Transverse colon (tissue), 4 donors: ENCODE measurements around the gene GPR152. TPM values are rescaled to one million over a fixed set of nuclear protein-coding genes. Genes with fewer than 3 reads are reported as not detected.
"Not testable (repeated sequence)": the region's sequence is repeated elsewhere in the genome, so short reads cannot be mapped to it uniquely, and the experiment has no call there.

Experiments
- DNase-seq: peaks from one replicate; pipeline ENCODE4 v3.0.0-alpha.2; 2019
- H3K27ac ChIP-seq, 4 donors: fragments of 200-600 bp; sonication (generic); 2 replicates each; pipeline ENCODE4 v1.5.1; 2016 to 2018; ENCODE audit warnings: inconsistent platforms in 4 of 4
- H3K27me3 ChIP-seq: fragments of 200-600 bp; sonication (generic); 2 replicates; pipeline ENCODE4 v1.5.1; 2017; ENCODE audit warnings: inconsistent platforms
- H3K36me3 ChIP-seq, 4 donors: fragments of 200-600 bp; sonication (generic); 2 replicates each; pipeline ENCODE4 v1.5.1; 2017 to 2019; ENCODE audit warnings: inconsistent platforms in 4 of 4
- H3K4me1 ChIP-seq, 4 donors: fragments of 200-600 bp; sonication (generic); 2 replicates each; pipeline ENCODE4 v1.5.1; 2017 to 2020; ENCODE audit warnings: inconsistent platforms in 4 of 4
- H3K4me3 ChIP-seq, 4 donors: fragments of 200-600 bp; sonication (generic); 1 replicate in 1 of 4; 2 replicates in 3 of 4; pipeline versions ENCODE4 v1.5.1 to v1.6.1; 2017 to 2019; ENCODE audit warnings: inconsistent platforms in 4 of 4
- H3K9me3 ChIP-seq, 2 donors: fragments of 200-600 bp; sonication (generic); 2 replicates each; pipeline ENCODE4 v1.5.1; 2017 to 2019; ENCODE audit warnings: inconsistent platforms in 2 of 2
- CTCF ChIP-seq, 5 experiments: fragments of 200-600 bp in 3 of 5; fragments of 450-650 bp in 2 of 5; sonication (generic) in 3 of 5; IDR thresholded peaks; 1 replicate in 2 of 5; 2 replicates in 3 of 5; pipeline ENCODE4 v1.5.1; 2016 to 2017; ENCODE audit warnings: antibody characterized with exemption in 5 of 5, inconsistent platforms in 3 of 5, mild to moderate bottlenecking in 2 of 5, moderate library complexity in 1 of 5
- EP300 ChIP-seq: sonication (generic); formaldehyde crosslinking; IDR thresholded peaks from one replicate; pipeline ENCODE4 v1.6.1; 2017; ENCODE audit warnings: antibody characterized with exemption, low read depth
- POLR2A ChIP-seq: fragments of 450-650 bp; IDR thresholded peaks from one replicate; pipeline ENCODE4 v1.6.1; 2016; ENCODE audit warnings: antibody characterized with exemption, mild to moderate bottlenecking, moderate library complexity
- POLR2AphosphoS5 ChIP-seq, 3 donors: sonication (generic); formaldehyde crosslinking; IDR thresholded peaks; one replicate each; pipeline ENCODE4 v1.6.1; 2016; ENCODE audit warnings: antibody characterized with exemption in 3 of 3
- WGBS, 2 donors: methylation state at CpG; one replicate each; pipeline ENCODE4 v1.1.5; 2018; ENCODE audit warnings: low coverage in 1 of 2; 5-methylcytosine and 5-hydroxymethylcytosine counted together
- in situ Hi-C, 4 donors: fragments of 200-750 bp; cut with MboI; loops; one replicate each; pipeline versions ENCODE4 v1.15.0 to v1.15.1; 2017; ENCODE audit warnings: low sequenced_read_pairs in 3 of 4, low pct_ligation_motif_present in 1 of 4, low pct_unique_long_range_greater_than_20kb in 1 of 4
- intact Hi-C: fragments of 100-400 bp; cut with DNase I; formaldehyde crosslinking; loops from one replicate; pipeline ENCODE4 v1.15.1; 2023; ENCODE audit warnings: low total_unique reads
- total RNA-seq, 4 donors: library from RNA; depleted of rRNA; stranded (reverse); fragments of >200 nt; gene quantifications; one replicate each; pipeline ENCODE4 v1.1.0, GENCODE V29; 2016

The GPR152 gene
- total RNA-seq, 4 donors from 2014 or later = not detected

DNA sequence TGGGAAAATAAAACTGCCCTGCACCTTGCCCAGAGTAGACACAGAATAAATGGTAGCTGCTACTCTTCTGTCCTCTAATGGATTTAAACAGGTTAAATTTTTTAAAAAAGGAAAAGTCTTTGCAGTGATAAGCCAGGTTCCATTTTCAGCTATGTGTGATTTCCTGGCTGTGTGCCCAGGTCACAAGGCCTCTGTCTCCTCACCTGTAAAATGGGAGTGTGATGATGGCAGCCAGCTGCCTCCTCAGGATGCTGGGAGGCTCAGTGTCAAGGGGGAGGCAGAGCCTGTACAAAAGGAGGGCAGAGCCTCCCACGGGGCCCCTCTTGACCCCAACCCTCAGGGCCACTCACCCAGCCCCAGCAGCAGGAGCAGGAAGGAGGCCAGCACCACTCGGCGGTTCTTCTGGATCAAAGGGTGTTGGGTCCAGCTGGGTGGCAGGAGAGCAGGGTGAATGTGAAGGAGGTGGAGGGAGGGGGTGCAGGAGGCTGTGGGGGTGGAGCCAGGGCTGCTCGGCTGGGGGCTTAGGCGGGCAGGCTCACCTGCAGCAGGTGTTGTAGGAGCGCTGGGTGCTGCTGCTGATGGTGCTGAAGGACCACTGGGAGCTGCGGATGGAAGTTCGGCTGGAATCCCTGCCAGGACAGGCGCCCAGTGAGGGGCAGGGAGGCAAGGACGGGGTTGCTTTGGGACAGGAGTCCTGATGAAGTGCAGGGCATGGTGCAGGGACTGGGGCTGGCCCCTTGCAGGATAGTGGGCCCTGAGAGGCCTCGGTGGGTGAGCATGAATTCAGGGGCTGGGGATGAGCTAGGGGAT, 14.6 kb upstream of the GPR152 start:
- no peaks in the 10 kb centered on the region for H3K27me3 ChIP-seq
- H3K4me1 ChIP-seq = peaks cover 22 to 41% (median 35%) of the 10 kb centered on the region in 4 donors
- no peak for DNase-seq
- H3K9me3 ChIP-seq = no peaks in the 10 kb centered on the region
- H3K27ac ChIP-seq = peak overlapping the region; percentile 86 to 90 (median 90)
- intact Hi-C loops = no loop called here
- WGBS, 2 donors = 69 to 100% methylated on average over 1 to 11 of the region's 11 CpGs
- in situ Hi-C loops = no loop called here
- no peaks in the 10 kb centered on the region for H3K36me3 ChIP-seq
- H3K4me3 ChIP-seq = no peak overlapping the region
- TF ChIP-seq POLR2AphosphoS5 (IDR thresholded peaks at IDR 0.05) (no peak), POLR2A (no peak), EP300 (no peak)

- Histone ChIP-seq H3K27ac (peak overlapping the region in 1 of 4 donors; percentile 96), H3K4me3 (no peak overlapping the region), H3K27me3 (no peaks in the 10 kb centered on the region), H3K9me3 (no peaks in the 10 kb centered on the region), H3K4me1 (peaks cover 22 to 41% (median 35%) of the 10 kb centered on the region in 4 donors), H3K36me3 (no peaks in the 10 kb centered on the region)
- in situ Hi-C loops = no loop called here
- DNase-seq = no peak
- 83% methylated on average over 5 of the region's 5 CpGs; no CpG with 5 or more reads in 1 of the 2 donors for WGBS, 2 donors
- intact Hi-C loops = no loop called here
- TF ChIP-seq POLR2AphosphoS5 (IDR thresholded peaks at IDR 0.05) (no peak), CTCF (IDR thresholded peaks at IDR 0.05) (no peak), POLR2A (no peak), EP300 (no peak)
Observed at GRCh38 chr11:67466367-67466766, 13.8 kb upstream of the GPR152 start.

- H3K36me3 ChIP-seq, H3K27me3 ChIP-seq, in situ Hi-C loops, H3K9me3 ChIP-seq, intact Hi-C loops, DNase-seq: not testable (repeated sequence)
- WGBS, 2 donors = 60% methylated on average over 2 of the region's 2 CpGs; no CpG with 5 or more reads in 1 of the 2 donors
- Histone ChIP-seq H3K4me1 (peaks cover 22 to 41% (median 35%) of the 10 kb centered on the region in 4 donors), H3K27ac (peak overlapping the region; percentile 92 to 96 (median 94)), H3K4me3 (peak overlapping the region in 2 of 4 donors; percentile 54 to 58)
Observed at GRCh38 chr11:67465530-67465929, 13.0 kb upstream of the GPR152 start.

GRCh38 chr11:67465189-67465510, 12.6 kb upstream of the GPR152 start:
- Histone ChIP-seq H3K36me3 (no peaks in the 10 kb centered on the region), H3K27ac (peak overlapping the region; percentile 92 to 96 (median 94)), H3K9me3 (no peaks in the 10 kb centered on the region), H3K4me3 (peak overlapping the region; percentile 35 to 58 (median 53)), H3K4me1 (peaks cover 22 to 41% (median 35%) of the 10 kb centered on the region in 4 donors), H3K27me3 (no peaks in the 10 kb centered on the region)
- no peak for DNase-seq
- intact Hi-C loops (no loop called here), in situ Hi-C loops (no loop called here)
- TF ChIP-seq EP300 (no peak), POLR2A (no peak), POLR2AphosphoS5 (IDR thresholded peaks at IDR 0.05) (no peak), CTCF (IDR thresholded peaks at IDR 0.05) (no peak)
- 38% methylated on average over 3 of the region's 3 CpGs; no CpG with 5 or more reads in 1 of the 2 donors for WGBS, 2 donors

DNA sequence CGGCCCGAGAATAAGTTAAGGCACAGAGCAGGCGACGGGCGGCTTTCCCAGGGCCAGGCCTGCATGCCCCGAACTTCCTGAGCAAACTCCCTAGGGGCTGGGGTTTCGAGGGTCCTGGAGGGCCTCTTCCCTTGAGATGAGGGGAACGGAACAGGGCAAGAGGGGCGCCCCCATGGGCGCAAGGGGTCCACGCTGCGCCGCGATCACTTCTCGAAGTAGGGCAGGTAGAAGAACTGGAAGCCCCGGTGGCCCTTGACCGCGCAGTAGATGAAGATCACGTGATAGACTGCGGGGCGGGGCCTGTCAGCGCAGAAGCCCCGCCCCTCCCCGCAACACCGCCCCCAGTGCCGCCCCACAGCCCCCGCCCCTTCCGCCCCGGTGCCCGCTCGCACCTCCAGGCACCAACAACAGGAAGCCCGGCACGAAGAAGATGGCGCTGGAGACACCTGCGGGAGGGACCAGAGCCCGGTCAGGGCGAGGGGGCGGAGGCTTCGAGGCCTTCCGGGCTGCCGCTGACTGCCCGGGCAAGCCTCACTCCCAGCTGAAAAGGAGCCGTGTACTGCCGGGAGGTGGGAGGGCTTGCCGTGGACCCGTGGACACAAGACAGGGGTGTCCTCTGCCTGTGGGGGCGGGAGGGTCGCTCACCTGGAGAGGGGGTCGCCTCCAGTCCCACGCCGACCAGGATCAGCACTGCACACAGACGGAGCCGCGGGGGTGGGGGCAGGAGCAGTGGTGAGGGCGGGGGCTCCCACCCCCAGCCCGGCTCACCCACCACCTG, 12.1 kb upstream of the GPR152 start:
- no peaks in the 10 kb centered on the region for H3K27me3 ChIP-seq
- H3K9me3 ChIP-seq = no peaks in the 10 kb centered on the region
- H3K4me1 ChIP-seq = peaks cover 22 to 38% (median 32%) of the 10 kb centered on the region in 4 donors
- TF ChIP-seq POLR2AphosphoS5 (IDR thresholded peaks at IDR 0.05) (peak; percentile 89 to 93 (median 90)), EP300 (no peak), POLR2A (peak; percentile 92), CTCF (IDR thresholded peaks at IDR 0.05) (no peak)
- peak overlapping the region; percentile 92 to 96 (median 94) for H3K27ac ChIP-seq
- DNase-seq = peak; percentile 96
- H3K36me3 ChIP-seq = no peaks in the 10 kb centered on the region
- intact Hi-C loops (no loop called here), in situ Hi-C loops (no loop called here)
- peak overlapping the region; percentile 35 to 58 (median 53) for H3K4me3 ChIP-seq
- 19% methylated on average over 36 of the region's 56 CpGs; no CpG with 5 or more reads in 1 of the 2 donors for WGBS, 2 donors
